ENCODE measurements around the gene MAPK1.
"Not testable (repeated sequence)": the region's sequence is repeated elsewhere in the genome, so short reads cannot be mapped to it uniquely, and the experiment has no call there.

MAPK1 gene

DNA sequence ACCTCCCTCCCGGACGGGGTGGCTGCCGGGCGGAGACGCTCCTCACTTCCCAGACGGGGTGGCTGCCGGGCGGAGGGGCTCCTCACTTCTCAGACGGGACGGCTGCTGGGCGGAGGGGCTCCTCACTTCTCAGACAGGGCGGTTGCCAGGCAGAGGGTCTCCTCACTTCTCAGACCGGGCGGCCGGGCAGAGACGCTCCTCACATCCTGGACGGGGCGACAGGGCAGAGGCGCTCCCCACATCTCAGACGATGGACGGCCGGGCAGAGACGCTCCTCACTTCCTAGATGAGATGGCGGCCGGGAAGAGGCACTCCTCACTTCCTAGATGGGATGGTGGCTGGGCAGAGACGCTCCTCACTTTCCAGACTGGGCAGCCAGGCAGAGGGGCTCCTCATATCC is 16.5 kb upstream of the MAPK1 start:
- H3K27ac ChIP-seq, H3K4me3 ChIP-seq: not testable (repeated sequence)

DNA sequence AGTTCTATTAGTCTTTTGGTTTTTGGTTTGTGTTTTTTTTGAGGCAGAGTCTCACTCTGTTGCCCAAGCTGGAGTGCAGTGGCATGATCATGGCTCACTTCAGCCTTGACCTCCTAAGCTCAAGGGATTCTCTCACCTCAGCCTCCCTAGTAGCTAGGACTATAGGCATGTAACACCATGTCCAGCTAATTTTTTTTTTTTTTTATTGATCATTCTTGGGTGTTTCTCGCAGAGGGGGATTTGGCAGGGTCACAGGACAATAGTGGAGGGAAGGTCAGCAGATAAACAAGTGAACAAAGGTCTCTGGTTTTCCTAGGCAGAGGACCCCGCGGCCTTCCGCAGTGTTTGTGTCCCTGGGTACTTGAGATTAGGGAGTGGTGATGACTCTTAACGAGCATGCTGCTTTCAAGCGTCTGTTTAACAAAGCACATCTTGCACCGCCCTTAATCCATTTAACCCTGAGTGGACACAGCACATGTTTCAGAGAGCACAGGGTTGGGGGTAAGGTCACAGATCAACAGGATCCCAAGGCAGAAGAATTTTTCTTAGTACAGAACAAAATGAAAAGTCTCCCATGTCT is 15.4 kb upstream of the MAPK1 start:
- H3K27ac ChIP-seq, H3K4me3 ChIP-seq: not testable (repeated sequence)

DNA sequence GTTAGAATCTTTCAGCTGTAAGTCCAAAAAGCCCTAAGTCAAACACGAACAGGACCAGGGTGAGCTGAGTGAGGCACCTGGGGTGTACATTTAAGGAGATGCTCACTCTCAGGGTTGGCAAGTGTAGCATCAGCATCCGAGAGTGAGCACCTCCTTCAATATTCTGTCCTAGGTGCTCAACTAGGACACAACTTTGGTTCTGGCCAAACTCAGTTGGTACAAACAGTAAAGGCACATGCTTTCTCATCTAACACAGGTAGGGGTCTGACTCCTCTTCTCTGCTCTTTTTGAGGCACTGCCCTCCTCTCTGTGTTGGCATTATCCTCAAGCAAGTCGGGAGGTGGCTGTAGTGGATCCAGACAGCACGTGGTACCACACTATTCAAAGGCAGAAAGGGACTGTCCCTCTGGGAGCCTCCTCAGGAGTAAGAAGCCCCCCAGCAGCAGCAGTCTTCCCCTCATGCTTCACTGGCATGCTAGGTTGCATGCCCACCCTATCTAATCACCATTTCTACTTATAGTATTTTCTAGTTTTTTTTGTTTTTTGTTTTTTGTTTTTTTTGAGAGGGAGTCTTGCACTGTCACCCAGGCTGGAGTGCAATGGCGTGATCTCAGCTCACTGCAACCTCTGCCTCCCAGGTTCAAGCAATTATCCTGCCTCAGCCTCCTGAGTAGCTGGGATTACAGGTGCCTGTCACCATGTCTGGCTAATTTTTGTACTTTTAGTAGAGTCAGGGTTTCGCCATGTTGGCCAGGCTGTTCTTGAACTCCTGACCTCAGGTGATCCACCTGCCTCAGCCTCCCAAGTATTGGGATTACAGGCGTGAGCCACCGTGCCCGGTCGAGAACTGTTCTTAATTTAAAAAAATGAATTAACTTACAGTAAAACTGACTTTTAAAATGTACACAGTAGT is 14.7 kb upstream of the MAPK1 start:
- H3K27ac ChIP-seq = no peak overlapping the region
- H3K4me3 ChIP-seq = no peak overlapping the region

DNA sequence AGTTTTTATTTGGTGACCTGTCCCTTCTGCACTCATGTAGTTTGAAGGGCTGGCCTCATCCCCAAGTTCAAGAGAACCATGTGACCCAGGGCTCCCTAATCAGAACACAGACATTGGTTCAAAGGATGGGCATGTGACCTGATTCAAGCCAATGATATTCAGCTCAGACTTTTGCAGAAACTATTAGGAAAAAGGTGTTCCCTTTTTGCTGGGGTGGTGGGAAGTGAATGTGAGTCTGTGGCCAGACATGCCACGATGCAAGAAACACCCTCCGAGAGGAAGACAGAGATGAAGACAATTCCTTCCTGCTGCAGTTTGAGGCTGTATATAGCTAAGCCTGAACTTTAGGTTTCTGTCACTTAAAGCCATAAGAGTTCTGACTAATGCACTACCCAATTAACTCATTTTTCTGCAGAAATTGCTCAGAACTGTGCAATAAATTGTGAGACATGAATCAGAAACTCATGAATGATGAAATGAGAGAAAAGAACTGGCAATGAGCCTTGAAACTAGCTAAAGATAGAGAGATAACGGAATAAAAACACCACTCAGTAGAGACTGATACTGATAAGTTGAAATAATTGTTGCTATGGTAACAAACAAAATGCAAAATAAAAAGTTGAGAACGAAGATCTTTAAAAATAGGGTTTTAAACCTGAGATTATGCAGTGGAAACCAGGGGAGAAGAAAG is 9.2 kb upstream of the MAPK1 start:
- peak overlapping the region in 1 of 21 experiments; percentile 9 for H3K27ac ChIP-seq
- no peak overlapping the region for H3K4me3 ChIP-seq

DNA sequence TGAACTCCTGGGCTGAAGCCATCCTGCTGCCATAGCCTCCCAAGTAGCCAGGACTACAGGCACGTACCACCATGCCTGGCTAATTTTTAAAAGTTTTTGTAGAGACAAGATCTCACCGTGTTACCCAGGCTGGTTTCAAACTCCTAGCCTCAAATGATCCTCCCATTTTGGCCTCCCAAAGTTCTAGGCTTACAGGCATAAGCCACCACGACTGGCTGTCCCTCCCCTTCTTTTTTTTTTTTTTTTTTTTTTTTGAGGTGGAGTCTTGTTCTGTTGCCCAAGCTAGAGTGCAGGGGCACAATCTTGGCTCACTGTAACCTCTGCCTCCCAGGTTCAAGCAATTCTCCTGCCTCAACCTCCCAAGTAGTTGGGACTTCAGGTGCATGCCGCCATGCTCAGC is 7.5 kb upstream of the MAPK1 start:
- H3K4me3 ChIP-seq = not testable (repeated sequence)

DNA sequence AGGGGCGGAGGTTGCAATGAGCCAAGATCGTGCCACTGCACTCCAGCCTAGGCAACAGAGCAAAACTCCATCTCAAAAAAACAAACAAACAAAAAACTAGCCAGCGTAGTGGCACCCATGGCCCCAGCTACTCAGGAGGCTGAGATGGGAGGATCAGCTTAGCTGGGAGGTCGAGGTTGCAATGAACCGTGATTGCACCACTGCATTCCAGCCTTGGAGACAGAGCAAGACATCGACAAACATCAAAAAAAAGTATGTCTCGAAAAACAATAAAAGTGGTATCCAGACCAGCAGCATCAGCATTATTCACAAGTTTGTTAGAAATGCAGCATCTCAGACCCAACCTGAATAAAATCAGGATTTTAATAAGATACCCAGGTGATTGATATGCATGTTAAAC is 6.2 kb upstream of the MAPK1 start:
- no peak overlapping the region for H3K27ac ChIP-seq
- no peak overlapping the region for H3K4me3 ChIP-seq

More for the DNA sequence above, 7.5 kb upstream of the MAPK1 start:
- H3K27ac ChIP-seq = not testable (repeated sequence)

DNA sequence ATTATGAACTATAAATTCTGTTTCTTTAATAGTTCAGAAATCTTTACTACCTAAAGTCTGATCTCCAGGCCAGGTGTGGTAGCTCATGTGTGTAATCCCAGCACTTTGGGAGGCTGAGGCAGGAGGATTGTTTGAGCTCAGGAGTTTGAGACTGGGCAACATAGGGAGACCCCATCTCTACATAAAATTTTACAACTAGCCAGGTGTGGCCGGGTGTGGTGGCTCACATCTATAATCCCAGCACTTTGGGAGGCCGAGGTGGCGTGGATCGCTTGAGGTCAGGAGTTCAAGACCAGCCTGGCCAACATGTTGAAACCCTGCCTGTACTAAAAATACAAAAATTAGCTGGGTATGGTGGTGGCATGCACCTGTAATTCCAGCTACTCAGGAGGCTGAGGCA is 5.3 kb upstream of the MAPK1 start:
- not testable (repeated sequence) for H3K27ac ChIP-seq, H3K4me3 ChIP-seq

DNA sequence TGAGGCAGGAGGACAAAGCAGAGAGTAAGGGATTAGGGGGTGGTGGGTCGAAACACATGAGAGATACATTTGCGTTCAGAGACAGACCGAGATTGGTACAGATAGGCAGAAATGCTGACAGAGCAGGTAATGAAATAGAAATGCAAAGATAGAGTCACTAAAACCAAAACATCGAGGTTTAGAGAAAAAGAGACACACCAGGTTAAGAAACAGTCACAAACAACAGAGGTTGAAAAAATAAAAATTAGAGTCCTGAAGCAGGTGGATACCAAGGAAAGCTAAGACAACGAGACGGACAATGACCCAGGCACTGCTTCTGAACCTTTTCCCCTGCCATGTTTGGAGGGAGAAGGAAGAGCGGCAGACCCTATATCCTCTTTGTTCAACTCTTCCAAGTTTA is 1.2 kb upstream of the MAPK1 start:
- Histone ChIP-seq H3K4me3 (peak overlapping the region in 4 of 7 experiments; percentile 68 to 97 (median 82)), H3K27ac (peak overlapping the region in 2 of 21 experiments; percentile 87 to 92)

DNA sequence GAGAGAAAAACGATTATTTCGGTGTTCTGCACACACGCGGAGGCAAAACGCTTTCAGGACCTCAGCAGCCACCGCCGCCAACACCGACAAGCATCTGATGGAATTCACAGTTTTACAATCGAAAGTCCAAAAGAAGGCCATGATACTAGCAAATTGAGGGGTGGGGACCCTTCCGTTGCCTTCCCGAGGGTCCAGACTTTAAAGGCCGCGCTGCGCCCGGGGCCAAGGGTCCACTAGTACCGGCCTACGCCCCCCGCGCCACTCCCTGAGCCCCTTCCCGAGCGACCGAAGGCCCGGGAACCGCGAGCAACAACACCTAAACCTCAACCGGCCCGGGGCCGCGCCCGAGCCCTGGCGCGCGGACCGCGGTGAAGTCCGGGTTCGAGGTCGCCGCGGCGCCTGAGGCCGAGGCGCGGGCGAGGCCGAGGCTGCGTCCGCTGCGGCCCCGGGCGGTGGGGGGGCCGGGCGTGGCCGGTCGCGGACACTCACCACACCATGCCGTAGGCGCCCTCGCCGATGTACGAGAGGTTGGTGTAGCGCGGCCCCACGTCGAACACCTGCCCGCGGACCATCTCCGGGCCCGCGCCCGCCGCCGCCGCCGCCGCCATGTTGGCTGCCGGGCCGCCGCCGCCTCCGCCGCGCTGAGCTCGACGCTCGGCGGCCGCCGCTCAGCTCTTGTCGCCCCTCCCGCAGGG is 465 bp downstream of the MAPK1 start:
- Histone ChIP-seq H3K4me3 (peak overlapping the region; percentile 59 to 97 (median 82)), H3K27ac (peak overlapping the region; percentile 66 to 97 (median 90))

DNA sequence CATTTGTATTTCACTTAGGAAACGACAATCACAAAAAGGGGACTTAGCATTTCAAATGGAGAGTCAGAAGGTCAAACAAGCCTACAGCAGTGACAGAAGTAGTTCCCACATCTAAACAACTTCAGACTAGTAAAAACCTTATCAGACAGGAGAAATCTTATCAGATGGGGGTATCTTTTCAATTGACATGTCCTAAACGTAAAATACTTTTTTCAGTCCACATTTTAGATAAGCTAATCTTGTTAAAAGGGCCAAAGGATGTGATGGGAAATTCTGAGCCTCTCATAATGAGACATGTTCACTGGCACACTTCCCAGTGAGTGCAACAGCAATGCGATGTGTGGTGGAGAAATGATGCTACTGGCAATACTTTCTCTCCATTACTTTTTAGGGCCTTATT is 2.4 kb downstream of the MAPK1 start:
- Histone ChIP-seq H3K27ac (peak overlapping the region in 2 of 21 experiments; percentile 58 to 84), H3K4me3 (peak overlapping the region in 1 of 7 experiments; percentile 97)

DNA sequence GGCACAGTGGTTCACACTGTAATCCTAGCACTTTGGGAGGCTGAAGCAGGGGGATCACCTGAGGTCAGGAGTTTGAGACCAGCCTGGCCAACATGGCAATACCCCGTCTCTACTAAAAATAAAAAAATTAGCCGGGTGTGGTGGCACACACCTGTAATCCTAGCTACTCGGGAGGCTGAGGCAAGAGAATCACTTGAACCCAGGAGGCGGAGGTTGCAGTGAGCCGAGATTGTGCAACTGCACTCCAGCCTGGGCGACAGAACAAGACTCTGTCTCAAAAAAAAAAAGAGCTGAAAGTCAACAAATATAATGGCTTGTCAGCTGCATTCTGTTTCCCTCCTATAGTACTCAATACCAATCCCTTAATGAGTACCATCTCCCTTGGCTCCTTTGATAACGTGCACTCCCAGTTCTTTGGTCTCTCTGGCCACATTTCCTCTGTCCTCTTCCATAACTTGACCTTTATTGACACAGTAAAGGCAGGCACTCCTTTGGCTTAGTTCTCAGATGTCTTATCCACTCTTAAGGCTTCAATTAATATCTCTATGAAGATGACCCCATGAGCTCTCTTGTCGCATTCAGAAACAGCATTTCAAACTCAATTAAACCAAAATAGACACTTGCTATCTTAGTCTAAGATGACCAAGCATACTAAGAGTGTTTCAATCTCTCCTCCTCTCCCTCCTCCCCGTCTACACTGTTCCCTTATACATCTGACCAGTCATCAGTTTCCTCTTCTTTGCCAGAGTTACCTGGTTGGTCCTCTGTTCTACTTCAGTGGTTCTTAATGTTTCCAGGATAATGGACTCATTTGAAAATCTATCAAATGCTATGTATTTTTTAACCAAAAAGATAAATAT is 4.8 kb downstream of the MAPK1 start:
- Histone ChIP-seq H3K27ac (peak overlapping the region in 1 of 21 experiments; percentile 41), H3K4me3 (no peak overlapping the region)

DNA sequence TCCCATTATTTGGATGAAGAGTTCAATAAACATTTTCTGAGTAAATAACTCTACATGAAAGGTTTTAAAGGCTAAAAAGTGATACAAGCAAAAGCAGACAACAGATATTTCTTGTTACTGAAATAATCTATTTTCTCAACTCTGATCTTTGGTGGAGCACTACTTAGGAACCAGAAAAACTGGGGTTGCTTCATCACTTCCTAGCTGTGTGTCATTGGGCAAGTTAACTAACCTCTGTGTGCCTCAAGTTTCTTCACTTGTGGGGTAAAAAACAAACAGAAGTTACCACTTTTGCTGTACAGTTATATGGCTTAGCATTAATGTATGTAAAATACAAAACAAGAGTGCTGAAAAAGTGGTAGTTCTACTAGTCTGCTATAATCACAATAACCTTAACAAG is 5.6 kb downstream of the MAPK1 start:
- peak overlapping the region in 5 of 21 experiments; percentile 4 to 45 (median 39) for H3K27ac ChIP-seq
- H3K4me3 ChIP-seq = no peak overlapping the region

DNA sequence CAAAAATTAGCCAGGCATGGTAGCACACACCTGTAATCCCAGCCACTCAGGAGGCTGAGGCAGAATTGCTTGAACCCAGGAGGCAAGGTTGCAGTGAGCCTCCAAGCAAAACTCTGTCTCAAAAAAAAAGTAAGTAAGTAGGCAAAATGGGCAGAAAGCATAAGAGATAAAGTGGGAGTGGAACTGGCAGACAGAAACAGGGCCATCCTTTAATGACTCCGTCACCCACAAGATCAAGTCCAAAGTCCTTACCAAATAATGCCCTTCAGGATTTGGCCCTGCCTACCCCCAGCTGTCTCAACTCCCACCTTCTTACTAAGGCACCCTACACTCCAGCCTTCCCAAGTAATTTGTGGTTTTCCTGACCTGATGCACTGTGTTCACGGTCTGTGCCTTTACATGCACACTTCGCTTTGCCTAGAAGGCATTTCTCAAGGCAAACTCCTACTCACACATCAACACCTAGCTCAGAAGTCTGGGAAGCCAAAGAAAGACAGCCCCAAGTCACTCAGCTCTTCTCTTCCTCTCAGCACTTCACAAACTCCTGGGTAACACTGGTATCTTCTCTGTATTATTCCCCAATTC is 6.1 kb downstream of the MAPK1 start:
- peak overlapping the region in 8 of 21 experiments; percentile 4 to 45 (median 32) for H3K27ac ChIP-seq

DNA sequence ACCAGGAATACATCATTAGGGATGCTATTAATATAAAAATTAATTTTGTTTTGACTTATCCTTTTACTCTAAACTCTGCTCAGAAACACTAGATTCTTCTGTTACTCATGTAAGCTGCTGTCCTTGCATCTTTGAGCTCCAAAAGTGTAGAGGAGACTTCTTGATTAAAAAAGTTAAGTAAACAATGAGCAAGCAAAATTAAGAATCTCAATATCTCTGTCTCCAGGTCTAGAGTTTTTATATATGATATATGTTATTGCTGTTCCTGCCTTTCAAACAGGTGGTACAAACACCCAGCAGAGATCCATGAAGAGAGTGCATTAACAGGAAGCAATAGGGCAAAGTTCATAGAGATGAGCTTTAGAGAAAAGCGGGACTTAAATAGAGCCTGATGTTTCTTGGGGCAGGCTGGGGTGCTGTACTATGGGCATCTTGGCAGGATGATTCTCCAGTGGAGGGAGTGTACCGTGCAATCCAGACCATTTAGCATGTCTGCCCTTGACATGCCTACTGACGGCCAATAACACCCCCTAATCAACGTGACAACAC is 6.9 kb downstream of the MAPK1 start:
- Histone ChIP-seq H3K27ac (peak overlapping the region in 3 of 21 experiments; percentile 26 to 33 (median 26)), H3K4me3 (no peak overlapping the region)

More for the DNA sequence above, 6.1 kb downstream of the MAPK1 start:
- no peak overlapping the region for H3K4me3 ChIP-seq

DNA sequence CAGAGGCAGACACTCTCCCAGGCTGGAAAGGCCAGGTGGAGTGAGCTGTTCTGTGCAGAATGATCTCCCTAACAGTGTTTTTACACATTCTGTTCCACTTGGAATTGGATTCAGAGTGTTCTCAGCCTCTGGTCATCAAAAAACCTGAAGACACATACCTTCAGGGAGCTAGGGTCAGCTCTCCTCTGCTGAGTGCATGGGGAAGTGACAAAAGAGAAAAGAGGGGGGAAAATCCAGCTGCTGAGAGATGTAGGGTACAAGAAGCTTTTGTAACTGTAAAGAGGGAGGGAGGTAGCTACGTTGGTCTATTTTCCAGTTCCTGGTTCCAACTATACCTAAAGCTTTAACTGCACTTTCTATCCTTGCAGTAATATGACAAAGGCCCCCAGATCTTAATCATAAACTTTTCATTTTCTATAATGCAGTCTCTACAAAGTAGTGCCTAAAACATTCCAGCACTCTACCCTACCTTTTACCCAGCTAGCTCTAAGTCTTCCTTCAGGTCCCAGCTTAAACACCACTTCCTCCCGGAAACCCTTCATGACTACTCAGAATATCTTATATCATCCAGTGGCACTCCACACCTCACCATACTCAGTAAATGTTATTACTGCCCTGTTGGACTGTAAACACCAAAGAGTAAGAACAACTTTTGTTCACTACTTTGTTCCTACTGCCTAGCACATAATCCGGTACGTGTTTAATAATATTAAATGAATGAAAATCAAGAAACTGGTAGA is 9.2 kb downstream of the MAPK1 start:
- Histone ChIP-seq H3K4me3 (no peak overlapping the region), H3K27ac (peak overlapping the region in 2 of 21 experiments; percentile 21 to 31)

DNA sequence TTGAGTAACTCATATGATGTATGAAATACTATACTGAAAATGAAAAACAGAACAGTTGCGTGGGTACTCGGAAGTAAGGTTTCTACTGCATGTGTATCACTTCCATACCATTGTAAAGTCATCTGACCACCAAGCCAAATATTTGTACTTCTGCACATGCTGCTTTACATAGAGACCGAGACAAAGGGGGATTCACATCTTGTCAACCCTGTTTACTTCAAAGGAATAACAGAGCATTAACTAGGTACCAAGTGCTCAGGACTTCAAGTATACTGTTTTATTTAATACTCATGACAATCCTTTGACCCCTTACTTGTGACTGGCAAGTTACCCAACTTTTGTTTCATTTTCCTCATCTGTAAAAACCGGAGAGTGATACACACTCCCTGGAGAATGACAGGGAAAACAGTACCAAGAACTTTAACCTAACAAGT is 9.9 kb downstream of the MAPK1 start:
- H3K4me3 ChIP-seq = no peak overlapping the region

DNA sequence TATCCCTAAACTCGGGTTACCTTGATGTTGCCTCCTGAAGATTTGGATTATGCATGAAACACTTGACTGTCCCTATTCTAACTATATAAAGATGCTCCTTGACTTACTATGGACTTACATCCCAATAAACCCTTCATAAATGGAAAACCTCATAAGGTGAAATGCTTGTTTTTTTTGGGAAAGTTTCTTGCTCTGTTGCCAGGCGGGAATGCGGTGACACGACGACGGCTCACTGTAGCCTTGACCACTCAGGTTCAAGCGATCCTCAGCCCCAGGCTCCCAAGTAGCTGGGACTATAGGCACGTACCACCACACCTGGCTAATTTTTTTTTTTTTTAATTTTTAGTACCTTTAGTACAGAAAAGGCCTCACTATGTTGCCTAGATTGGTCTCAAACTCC is 10.6 kb downstream of the MAPK1 start:
- Histone ChIP-seq H3K4me3 (no peak overlapping the region), H3K27ac (no peak overlapping the region)

More for the DNA sequence above, 9.9 kb downstream of the MAPK1 start:
- H3K27ac ChIP-seq = peak overlapping the region in 1 of 21 experiments; percentile 21
